Hepatocyte (in vitro differentiated cells): ENCODE results near the gene LIN54. TPM values are rescaled to one million over a fixed set of nuclear protein-coding genes. Genes with fewer than 3 reads are reported as not detected.

Experiments
- DNase-seq: peaks from one replicate; pipeline ENCODE4 v3.0.0-alpha.2; 2016; ENCODE audit warnings: low spot score
- H2AFZ ChIP-seq: fragments of 200-600 bp; sonication (generic); 2 replicates; pipeline ENCODE4 v1.6.0; 2016; ENCODE audit warnings: antibody characterized with exemption, mild to moderate bottlenecking
- H3K27ac ChIP-seq: fragments of 200-600 bp; sonication (generic); 2 replicates; pipeline ENCODE4 v1.5.1; 2016; ENCODE audit warnings: mild to moderate bottlenecking
- H3K27me3 ChIP-seq: fragments of 200-600 bp; sonication (generic); 2 replicates; pipeline ENCODE4 v1.6.1; 2016
- H3K36me3 ChIP-seq: fragments of 200-600 bp; sonication (generic); replicated peaks from 2 replicates; pipeline ENCODE4 v1.5.1; 2016; ENCODE audit warnings: low read depth; ENCODE audit not compliant: insufficient read depth
- H3K4me1 ChIP-seq: fragments of 200-600 bp; sonication (generic); 2 replicates; pipeline ENCODE4 v1.5.1; 2016; ENCODE audit warnings: mild to moderate bottlenecking, moderate library complexity; ENCODE audit not compliant: insufficient read depth
- H3K4me2 ChIP-seq: fragments of 200-600 bp; sonication (generic); 2 replicates; pipeline ENCODE4 v1.6.0; 2016
- H3K4me3 ChIP-seq: fragments of 200-600 bp; sonication (generic); 2 replicates; pipeline ENCODE4 v1.5.1; 2016; ENCODE audit warnings: mild to moderate bottlenecking
- H3K79me2 ChIP-seq: fragments of 200-600 bp; sonication (generic); 2 replicates; pipeline ENCODE4 v1.6.0; 2017; ENCODE audit warnings: mild to moderate bottlenecking
- H3K9me2 ChIP-seq: fragments of 200-600 bp; sonication (generic); replicated peaks from 2 replicates; pipeline ENCODE4 v1.6.0; 2017; ENCODE audit warnings: mild to moderate bottlenecking; ENCODE audit not compliant: insufficient read depth
- H3K9me3 ChIP-seq: fragments of 200-600 bp; sonication (generic); 2 replicates; pipeline ENCODE4 v1.5.1; 2016; ENCODE audit warnings: low read depth, mild to moderate bottlenecking
- H4K20me1 ChIP-seq: fragments of 200-600 bp; sonication (generic); 2 replicates; pipeline ENCODE4 v1.6.0; 2016; ENCODE audit warnings: mild to moderate bottlenecking; ENCODE audit not compliant: insufficient read depth, poor library complexity, severe bottlenecking
- CTCF ChIP-seq: fragments of 200-600 bp; sonication (generic); IDR thresholded peaks from 2 replicates; pipeline ENCODE4 v1.5.1; 2016; ENCODE audit warnings: antibody characterized with exemption, mild to moderate bottlenecking; ENCODE audit not compliant: poor library complexity
- EZH2 ChIP-seq: fragments of 200-600 bp; sonication (generic); IDR thresholded peaks from 2 replicates; pipeline ENCODE4 v1.6.1; 2016; ENCODE audit warnings: antibody characterized with exemption, mild to moderate bottlenecking, borderline replicate concordance
- EZH2phosphoT487 ChIP-seq: fragments of 200-600 bp; sonication (generic); IDR thresholded peaks from one replicate; pipeline ENCODE4 v1.6.1; 2018; ENCODE audit warnings: antibody characterized with exemption, mild to moderate bottlenecking, low read depth, moderate library complexity; ENCODE audit not compliant: unreplicated experiment, severe bottlenecking
- WGBS: methylation state at CpG from one replicate; pipeline ENCODE4 v1.1.6; 2016; ENCODE audit warnings: low lambda C conversion rate; ENCODE audit errors: missing lambda C conversion rate; 5-methylcytosine and 5-hydroxymethylcytosine counted together
- polyA plus RNA-seq: library from polyadenylated mRNA; unstranded; fragments of >200 nt; fragmentation: Nextera tagmentation; extraction: Ambion mirVana; gene quantifications from 2 replicates; pipeline ENCODE4 v1.2.1, GENCODE V29; 2016
- total RNA-seq: library from RNA; depleted of rRNA; stranded (reverse); fragments of >200 nt; gene quantifications from 2 replicates; pipeline ENCODE4 v1.2.3, GENCODE V29; 2014

Gene LIN54
- total and polyA plus RNA-seq, 2 experiments from 2014 or later = 2.7 to 19.8 TPM

GRCh38 chr4:82947498-82947897, 63.1 kb downstream of the LIN54 start:
- Histone ChIP-seq H4K20me1 (no peaks in the 10 kb centered on the region), H3K4me2 (no peak overlapping the region), H2AFZ (no peak overlapping the region), H3K27ac (no peak overlapping the region), H3K27me3 (no peaks in the 10 kb centered on the region), H3K4me1 (no peaks in the 10 kb centered on the region), H3K79me2 (no peaks in the 10 kb centered on the region), H3K9me3 (no peaks in the 10 kb centered on the region), H3K4me3 (no peak overlapping the region), H3K36me3 (no peaks in the 10 kb centered on the region), H3K9me2 (no peaks in the 10 kb centered on the region)
- TF ChIP-seq CTCF = no peak
- TF ChIP-seq EZH2phosphoT487 = no peak
- no peak for TF ChIP-seq EZH2
- DNase-seq = no peak

- Histone ChIP-seq H3K4me2 (no peak overlapping the region), H3K27me3 (no peaks in the 10 kb centered on the region), H3K79me2 (no peaks in the 10 kb centered on the region), H3K27ac (no peak overlapping the region), H3K9me2 (no peaks in the 10 kb centered on the region), H2AFZ (no peak overlapping the region), H3K9me3 (no peaks in the 10 kb centered on the region), H4K20me1 (no peaks in the 10 kb centered on the region), H3K36me3 (peaks cover 4% of the 10 kb centered on the region), H3K4me1 (no peaks in the 10 kb centered on the region), H3K4me3 (no peak overlapping the region)
- no peak for DNase-seq
- no peak for TF ChIP-seq EZH2
- TF ChIP-seq EZH2phosphoT487 = no peak
- TF ChIP-seq CTCF = no peak
- 96% methylated on average over 2 of the region's 2 CpGs for WGBS
Measured at GRCh38 chr4:82939414-82939813, 71.2 kb downstream of the LIN54 start.

GRCh38 chr4:82934441-82934840, 76.2 kb downstream of the LIN54 start:
- Histone ChIP-seq H3K4me1 (no peaks in the 10 kb centered on the region), H4K20me1 (no peaks in the 10 kb centered on the region), H3K9me3 (no peaks in the 10 kb centered on the region), H3K27me3 (no peaks in the 10 kb centered on the region), H3K9me2 (no peaks in the 10 kb centered on the region), H3K4me3 (no peak overlapping the region), H3K79me2 (no peaks in the 10 kb centered on the region), H3K27ac (no peak overlapping the region), H3K36me3 (peaks cover under 1% of the 10 kb centered on the region), H3K4me2 (no peak overlapping the region), H2AFZ (no peak overlapping the region)
- DNase-seq = no peak
- TF ChIP-seq EZH2phosphoT487 = no peak
- TF ChIP-seq CTCF = no peak
- no peak for TF ChIP-seq EZH2
